Adipocyte (in vitro differentiated cells): ENCODE results near the gene PAX7.
"Not testable (repeated sequence)": the region's sequence is repeated elsewhere in the genome, so short reads cannot be mapped to it uniquely, and the experiment has no call there.

Source experiments
- DNase-seq: peaks from one replicate; pipeline ENCODE4 v3.0.0-alpha.2; 2015; ENCODE audit warnings: low read depth
- H3K27me3 ChIP-seq: replicated peaks from 2 replicates; pipeline ENCODE4 v1.7.0; 2013; ENCODE audit warnings: mild to moderate bottlenecking, low read length, moderate library complexity; ENCODE audit not compliant: control insufficient read depth, insufficient read depth
- H3K36me3 ChIP-seq: 2 replicates; pipeline ENCODE4 v1.7.0; 2013; ENCODE audit warnings: low read length, mild to moderate bottlenecking, moderate library complexity; ENCODE audit not compliant: control insufficient read depth, insufficient read depth, severe bottlenecking
- H3K4me1 ChIP-seq: 2 replicates; pipeline ENCODE4 v1.7.0; 2013; ENCODE audit warnings: mild to moderate bottlenecking, low read length, moderate library complexity; ENCODE audit not compliant: control insufficient read depth, insufficient read depth
- H3K4me3 ChIP-seq: 2 replicates; pipeline ENCODE4 v1.7.0; 2013; ENCODE audit warnings: mild to moderate bottlenecking, low read length, moderate library complexity
- H3K9ac ChIP-seq: 2 replicates; pipeline ENCODE4 v1.7.0; 2013; ENCODE audit warnings: mild to moderate bottlenecking, low read length, moderate library complexity
- H3K9me3 ChIP-seq: 2 replicates; pipeline ENCODE4 v1.7.0; 2013; ENCODE audit warnings: mild to moderate bottlenecking, low read length, moderate library complexity; ENCODE audit not compliant: control insufficient read depth

The PAX7 gene

GRCh38 chr1:18761948-18762840, 131.5 kb downstream of the PAX7 start:
- Histone ChIP-seq H3K9me3 (no peaks in the 10 kb centered on the region), H3K27me3 (peaks cover 43% of the 10 kb centered on the region), H3K36me3 (no peaks in the 10 kb centered on the region), H3K4me1 (no peaks in the 10 kb centered on the region), H3K4me3 (no peak overlapping the region), H3K9ac (no peak overlapping the region)
- DNase-seq, result no peak

GRCh38 chr1:18764362-18764761, 133.7 kb downstream of the PAX7 start:
- Histone ChIP-seq H3K4me1 (no peaks in the 10 kb centered on the region), H3K36me3 (no peaks in the 10 kb centered on the region), H3K4me3 (no peak overlapping the region), H3K27me3 (peaks cover 54% of the 10 kb centered on the region), H3K9ac (no peak overlapping the region), H3K9me3 (no peaks in the 10 kb centered on the region)
- no peak for DNase-seq

- H3K9me3 ChIP-seq, result peaks cover 4% of the 10 kb centered on the region
- H3K4me1 ChIP-seq, result no peaks in the 10 kb centered on the region
- H3K27me3 ChIP-seq, result peaks cover 62% of the 10 kb centered on the region
- H3K4me3 ChIP-seq, result no peak overlapping the region
- no peaks in the 10 kb centered on the region for H3K36me3 ChIP-seq
- no peak for DNase-seq
- H3K9ac ChIP-seq, result no peak overlapping the region
These were observed 135.1 kb downstream of the PAX7 start for GRCh38 chr1:18765725-18766124.

- H3K9me3 ChIP-seq, result peaks cover 4% of the 10 kb centered on the region
- H3K4me1 ChIP-seq, result no peaks in the 10 kb centered on the region
- H3K27me3 ChIP-seq, result peaks cover 62% of the 10 kb centered on the region
- H3K9ac ChIP-seq, result no peak overlapping the region
- H3K36me3 ChIP-seq, result no peaks in the 10 kb centered on the region
- no peak for DNase-seq
- no peak overlapping the region for H3K4me3 ChIP-seq
These were observed 135.7 kb downstream of the PAX7 start for GRCh38 chr1:18766328-18766727.

- not testable (repeated sequence) for DNase-seq, H3K36me3 ChIP-seq, H3K9ac ChIP-seq, H3K4me3 ChIP-seq, H3K4me1 ChIP-seq, H3K9me3 ChIP-seq
- H3K27me3 ChIP-seq, result peaks cover 60% of the 10 kb centered on the region
These were observed 136.9 kb downstream of the PAX7 start for GRCh38 chr1:18767576-18767975.

GRCh38 chr1:18768086-18768485, 137.4 kb downstream of the PAX7 start:
- H3K9me3 ChIP-seq, result peaks cover 4% of the 10 kb centered on the region
- no peaks in the 10 kb centered on the region for H3K36me3 ChIP-seq
- no peak overlapping the region for H3K4me3 ChIP-seq
- no peaks in the 10 kb centered on the region for H3K4me1 ChIP-seq
- DNase-seq, result no peak
- H3K9ac ChIP-seq, result no peak overlapping the region
- H3K27me3 ChIP-seq, result peaks cover 59% of the 10 kb centered on the region

- H3K36me3 ChIP-seq, result no peaks in the 10 kb centered on the region
- H3K9ac ChIP-seq, result no peak overlapping the region
- H3K9me3 ChIP-seq, result peaks cover 4% of the 10 kb centered on the region
- H3K4me1 ChIP-seq, result no peaks in the 10 kb centered on the region
- H3K27me3 ChIP-seq, result peaks cover 53% of the 10 kb centered on the region
- no peak overlapping the region for H3K4me3 ChIP-seq
- no peak for DNase-seq
These were observed 138.5 kb downstream of the PAX7 start for GRCh38 chr1:18769140-18769539.

- Histone ChIP-seq H3K9ac (no peak overlapping the region), H3K36me3 (no peaks in the 10 kb centered on the region), H3K4me1 (no peaks in the 10 kb centered on the region), H3K27me3 (peaks cover 47% of the 10 kb centered on the region), H3K9me3 (peaks cover 4% of the 10 kb centered on the region), H3K4me3 (no peak overlapping the region)
- DNase-seq, result no peak
These were observed 140.2 kb downstream of the PAX7 start for GRCh38 chr1:18770799-18771198.

- DNase-seq, result no peak
- H3K4me1 ChIP-seq, result no peaks in the 10 kb centered on the region
- H3K9ac ChIP-seq, result no peak overlapping the region
- peaks cover 39% of the 10 kb centered on the region for H3K27me3 ChIP-seq
- H3K4me3 ChIP-seq, result no peak overlapping the region
- H3K36me3 ChIP-seq, result no peaks in the 10 kb centered on the region
- peaks cover 4% of the 10 kb centered on the region for H3K9me3 ChIP-seq
These were observed 143.1 kb downstream of the PAX7 start for GRCh38 chr1:18773753-18774152.

- no peaks in the 10 kb centered on the region for H3K9me3 ChIP-seq
- H3K4me1 ChIP-seq, result no peaks in the 10 kb centered on the region
- H3K4me3 ChIP-seq, result no peak overlapping the region
- H3K9ac ChIP-seq, result no peak overlapping the region
- no peaks in the 10 kb centered on the region for H3K36me3 ChIP-seq
- peaks cover 34% of the 10 kb centered on the region for H3K27me3 ChIP-seq
- no peak for DNase-seq
These were observed 144.7 kb downstream of the PAX7 start for GRCh38 chr1:18775341-18775740.

- H3K27me3 ChIP-seq, result peaks cover 37% of the 10 kb centered on the region
- H3K9ac ChIP-seq, result no peak overlapping the region
These were observed 146.1 kb downstream of the PAX7 start for GRCh38 chr1:18776777-18777176.

GRCh38 chr1:18778437-18778836, 147.8 kb downstream of the PAX7 start:
- Histone ChIP-seq H3K4me1 (no peaks in the 10 kb centered on the region), H3K9me3 (no peaks in the 10 kb centered on the region), H3K9ac (no peak overlapping the region), H3K27me3 (peaks cover 41% of the 10 kb centered on the region), H3K36me3 (no peaks in the 10 kb centered on the region), H3K4me3 (no peak overlapping the region)
- DNase-seq, result no peak

More at GRCh38 chr1:18776777-18777176, 146.1 kb downstream of the PAX7 start:
- H3K4me1 ChIP-seq, result no peaks in the 10 kb centered on the region
- H3K4me3 ChIP-seq, result no peak overlapping the region
- DNase-seq, result no peak
- no peaks in the 10 kb centered on the region for H3K36me3 ChIP-seq
- no peaks in the 10 kb centered on the region for H3K9me3 ChIP-seq
